AG09309 (cell line): ENCODE results near the gene ENAH.

Source experiments
- DNase-seq: peaks from one replicate; pipeline ENCODE4 v3.0.0-alpha.2; 2010; ENCODE audit warnings: low read depth
- H3K4me3 ChIP-seq: 2 replicates; pipeline ENCODE4 v1.5.1; 2011; ENCODE audit warnings: mild to moderate bottlenecking, low read depth, low read length, moderate library complexity; ENCODE audit not compliant: control insufficient read depth
- CTCF ChIP-seq: IDR thresholded peaks from 2 replicates; pipeline ENCODE4 v1.5.1; 2011; ENCODE audit warnings: mild to moderate bottlenecking, low read depth, low read length, inconsistent platforms; ENCODE audit not compliant: insufficient read depth, control insufficient read depth; ENCODE audit errors: missing control alignments

The ENAH gene

GRCh38 chr1:225529726-225530125 lies 123.2 kb downstream of the ENAH start:
- H3K4me3 ChIP-seq = no peak overlapping the region
- no peak for DNase-seq
- TF ChIP-seq CTCF = no peak

- no peak overlapping the region for H3K4me3 ChIP-seq
- no peak for TF ChIP-seq CTCF
- DNase-seq = no peak
Measured at GRCh38 chr1:225527575-225527974, 125.3 kb downstream of the ENAH start.

GRCh38 chr1:225526878-225527277 lies 126.0 kb downstream of the ENAH start:
- DNase-seq = no peak
- no peak for TF ChIP-seq CTCF
- no peak overlapping the region for H3K4me3 ChIP-seq

GRCh38 chr1:225525377-225525776 lies 127.5 kb downstream of the ENAH start:
- H3K4me3 ChIP-seq = no peak overlapping the region
- DNase-seq = no peak
- TF ChIP-seq CTCF = no peak

- DNase-seq = no peak
- TF ChIP-seq CTCF = no peak
- no peak overlapping the region for H3K4me3 ChIP-seq
Measured at GRCh38 chr1:225524570-225524969, 128.4 kb downstream of the ENAH start.

GRCh38 chr1:225523263-225523950 lies 129.5 kb downstream of the ENAH start:
- no peak for DNase-seq
- H3K4me3 ChIP-seq = no peak overlapping the region
- TF ChIP-seq CTCF = no peak
